Left lobe of liver (tissue), 2 donors: Measurements from ENCODE around the gene PIP5K1B. TPM values are rescaled to one million over a fixed set of nuclear protein-coding genes. Genes with fewer than 3 reads are reported as not detected.

Experiments used
- ATAC-seq: fragments of 200-7000 bp; cut with Tn5 transposase; one replicate; pipeline ENCODE4 v1.9.1; 2020; ENCODE audit warnings: mild to moderate bottlenecking, moderate library complexity
- DNase-seq: peaks from one replicate; pipeline ENCODE4 v3.0.0-alpha.2; 2020; ENCODE audit warnings: low spot score
- total RNA-seq: library from RNA; stranded (reverse); gene quantifications from one replicate; pipeline ENCODE4 v1.2.1, GENCODE V29; 2021
- donor health status: DM: no; HTN: no; CAD: no; lungs with moderate emphysema.
- donor health status: DM: no; HTN: yes; CAD: no.

Gene PIP5K1B
- total RNA-seq, 1 donor from 2014 or later, result 0.30 TPM

DNA sequence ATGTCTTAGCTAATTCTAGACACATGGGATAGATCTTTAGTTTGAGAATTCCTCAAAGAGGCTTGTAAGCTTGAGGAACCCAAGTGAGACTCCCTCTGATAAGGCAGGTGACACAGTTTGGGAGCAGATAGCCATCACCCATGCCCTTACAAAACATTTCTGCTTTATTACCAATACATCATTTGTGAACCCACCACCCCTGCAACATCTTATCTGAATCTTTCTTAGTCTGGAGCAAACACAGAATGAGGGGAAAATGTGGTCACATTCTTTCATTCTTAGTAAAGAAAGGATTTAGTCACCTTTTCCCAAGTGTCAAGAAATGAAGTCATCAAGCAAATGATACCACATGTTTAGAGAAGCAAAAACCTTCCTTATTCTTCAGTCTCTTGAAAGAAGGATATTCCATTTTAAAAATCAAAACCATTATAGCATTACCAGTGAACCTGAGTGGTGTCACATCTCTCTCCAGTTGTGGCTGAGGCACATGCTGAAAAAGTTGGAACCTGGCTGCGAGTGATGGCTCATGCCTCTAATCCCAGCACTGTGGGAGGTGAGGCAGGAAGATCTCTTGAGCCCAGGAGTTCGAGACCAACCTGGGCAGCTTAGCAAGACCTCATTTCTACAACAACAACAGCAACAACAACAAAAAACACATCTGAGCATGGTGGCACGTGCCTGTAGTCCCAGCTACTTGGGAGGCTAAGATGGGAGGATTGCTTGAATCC is 243.0 kb downstream of the PIP5K1B start:
- ATAC-seq, result no peak
- DNase-seq, result no peak

DNA sequence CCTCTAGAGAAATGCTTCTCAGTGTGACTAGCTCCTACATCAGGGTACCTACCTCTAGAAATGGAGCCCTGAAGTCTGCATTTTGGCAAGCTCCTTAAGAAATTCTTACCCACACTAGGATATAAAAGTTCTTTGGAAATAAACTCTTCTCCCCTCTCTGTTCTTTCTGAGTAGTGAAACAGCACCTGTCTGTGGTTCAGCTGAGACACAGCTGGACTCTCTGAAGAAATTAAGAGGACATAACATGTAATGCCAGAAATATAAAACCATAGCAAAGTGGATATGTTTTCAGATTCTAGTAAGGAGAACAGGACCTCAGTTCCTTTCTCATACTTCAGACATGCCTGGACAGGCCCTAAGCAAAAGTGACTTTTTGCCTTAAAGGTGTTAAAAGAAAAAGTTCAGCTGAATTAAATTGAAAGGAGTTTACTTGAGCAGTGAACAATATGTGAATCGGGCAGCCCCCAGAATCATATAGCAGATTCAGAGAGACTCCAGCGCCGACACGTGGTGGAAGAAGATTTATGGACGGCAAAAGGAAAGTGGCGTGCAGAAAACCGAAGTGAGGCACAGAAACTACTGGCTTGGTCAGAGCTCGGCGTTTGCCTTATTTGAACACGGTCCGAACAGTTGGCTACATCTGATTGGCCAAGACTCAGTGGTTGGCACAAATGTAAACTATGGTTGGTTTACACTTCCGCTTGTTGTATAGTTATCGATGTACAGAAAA is 244.4 kb downstream of the PIP5K1B start:
- DNase-seq (no peak), ATAC-seq (no peak)

DNA sequence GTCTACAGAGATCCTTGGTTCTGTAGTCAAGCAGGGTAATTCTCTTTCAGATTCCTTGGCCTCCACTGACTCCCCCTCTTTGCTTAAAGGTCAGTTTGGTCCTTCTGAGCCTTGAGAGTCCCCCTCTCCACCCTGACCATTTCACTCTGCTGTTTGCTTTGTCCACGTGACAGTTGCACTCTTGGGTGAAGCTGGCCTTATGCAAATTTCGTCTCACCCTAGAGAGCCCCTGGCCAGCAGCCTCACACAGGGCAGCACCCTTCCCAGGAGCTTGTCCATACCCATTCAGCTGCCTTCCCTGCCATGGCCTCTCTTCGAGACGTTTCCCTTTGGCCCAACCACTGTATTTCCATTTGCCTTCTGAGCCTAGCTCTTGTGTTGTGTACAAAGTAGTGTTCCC is 245.1 kb downstream of the PIP5K1B start:
- no peak for ATAC-seq

DNA sequence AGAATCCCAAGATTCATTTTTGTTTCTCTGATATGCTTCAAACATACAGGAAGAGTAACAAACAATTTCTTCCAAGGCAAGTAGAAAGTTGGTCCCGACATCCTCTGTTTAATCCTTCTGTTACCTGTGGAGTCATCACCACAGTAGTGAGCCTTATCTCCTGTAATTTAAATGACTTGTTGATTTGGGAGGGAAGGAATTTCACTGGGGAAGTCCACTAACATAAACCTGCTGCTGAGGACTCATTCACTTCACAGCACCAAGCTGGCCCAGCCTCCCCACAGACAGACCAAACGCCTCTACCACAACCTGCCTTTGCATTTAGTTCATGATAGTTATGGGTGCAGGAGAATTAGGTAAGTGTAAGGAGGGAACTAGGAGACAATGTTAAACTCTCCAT is 245.6 kb downstream of the PIP5K1B start:
- DNase-seq (no peak), ATAC-seq (no peak)

More for the DNA sequence above, 245.1 kb downstream of the PIP5K1B start:
- no peak for DNase-seq

DNA sequence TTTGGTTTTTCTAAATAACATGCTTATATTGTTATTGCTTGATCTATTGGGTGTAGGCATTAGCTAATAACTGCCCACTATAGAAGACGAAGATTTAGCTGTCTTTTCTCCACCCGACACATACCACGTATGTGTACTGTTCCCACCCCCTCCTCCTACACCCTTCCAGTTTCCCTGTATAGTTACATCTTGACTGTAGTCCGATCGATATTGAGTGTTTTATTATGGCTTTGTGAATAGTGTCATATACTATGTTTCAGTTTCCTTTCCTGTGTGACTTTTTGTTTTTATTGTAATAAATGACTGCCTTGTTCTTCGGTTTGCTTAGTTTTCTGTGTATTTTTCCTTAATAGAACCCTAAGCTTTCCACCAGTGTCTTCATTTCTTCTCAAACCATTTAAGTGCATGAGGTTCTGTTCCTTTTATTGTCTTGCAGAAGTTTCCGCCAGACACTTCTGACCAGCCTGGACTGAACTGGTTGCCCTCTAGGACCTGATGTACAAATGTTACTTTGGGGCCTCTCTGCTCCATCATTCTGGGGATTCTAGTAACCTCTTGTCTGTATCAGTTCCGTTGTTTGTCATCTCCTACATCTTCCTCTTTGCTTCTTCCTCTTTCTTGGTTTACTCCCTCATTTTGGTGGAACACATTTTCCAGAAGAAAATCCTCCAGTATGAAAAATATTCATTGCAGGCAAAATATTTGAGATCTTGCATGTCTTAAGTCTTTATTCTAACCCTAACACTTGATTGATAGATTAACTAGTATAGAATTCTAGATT is 247.0 kb downstream of the PIP5K1B start:
- DNase-seq (no peak), ATAC-seq (peak; percentile 29)

DNA sequence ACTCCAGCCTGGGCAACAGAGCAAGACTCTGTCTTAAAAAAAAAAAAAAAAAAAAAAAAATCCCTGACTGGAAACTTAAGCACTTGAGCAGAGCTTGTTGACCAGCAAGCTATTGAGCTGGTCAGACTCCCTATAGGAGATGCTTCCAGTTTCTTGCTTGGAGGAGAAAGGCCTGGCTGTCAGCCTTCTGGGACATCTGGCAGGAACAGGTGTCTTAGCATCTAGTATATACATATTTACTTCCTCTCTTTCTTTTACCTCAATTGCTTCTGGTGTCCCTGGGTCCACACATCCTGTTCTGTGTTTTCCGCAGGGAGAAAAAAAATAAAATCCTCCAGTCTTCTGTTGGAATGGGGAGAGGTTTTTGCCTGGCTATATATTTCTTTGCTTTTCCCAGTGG is 248.7 kb downstream of the PIP5K1B start:
- no peak for DNase-seq
- no peak for ATAC-seq

DNA sequence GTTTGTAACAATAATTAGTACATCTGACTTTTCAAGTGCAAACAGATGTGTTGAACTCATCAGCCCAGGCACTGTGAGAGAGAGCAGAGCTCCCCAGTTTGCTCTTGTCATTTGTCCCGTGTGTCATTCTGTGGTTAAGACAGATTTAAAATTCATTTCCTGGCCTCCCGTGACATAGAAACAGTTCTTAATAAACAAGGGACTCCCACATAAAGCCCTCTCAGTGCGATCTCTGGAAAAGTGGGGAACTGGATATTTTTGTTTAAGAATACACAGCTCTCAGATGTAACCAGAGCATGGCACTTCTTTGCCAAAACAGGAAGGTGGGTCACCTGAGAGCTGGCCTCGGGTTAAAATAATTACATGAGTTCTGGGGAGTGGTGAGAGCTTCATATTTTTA is 250.3 kb downstream of the PIP5K1B start:
- DNase-seq (no peak), ATAC-seq (no peak)

DNA sequence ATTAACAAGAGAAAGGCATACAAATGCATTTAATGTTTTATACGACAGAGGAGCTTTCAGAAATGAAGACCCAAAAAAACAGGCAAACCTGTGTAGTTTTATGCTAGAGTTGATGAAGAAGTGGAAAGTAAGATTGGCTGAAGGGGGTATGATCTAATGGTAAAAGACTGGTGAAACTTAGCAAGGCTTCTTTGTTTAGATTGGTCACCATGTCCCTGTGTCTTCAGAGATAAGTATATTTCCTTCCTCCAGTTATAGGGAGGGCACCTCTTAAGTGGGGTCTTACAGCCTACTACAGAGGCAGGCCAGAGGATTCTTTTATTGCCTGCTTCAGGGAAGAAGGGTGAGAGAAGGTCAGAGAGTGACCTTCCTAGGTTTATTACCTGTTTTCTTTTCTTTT is 252.4 kb downstream of the PIP5K1B start:
- DNase-seq (no peak), ATAC-seq (no peak)

DNA sequence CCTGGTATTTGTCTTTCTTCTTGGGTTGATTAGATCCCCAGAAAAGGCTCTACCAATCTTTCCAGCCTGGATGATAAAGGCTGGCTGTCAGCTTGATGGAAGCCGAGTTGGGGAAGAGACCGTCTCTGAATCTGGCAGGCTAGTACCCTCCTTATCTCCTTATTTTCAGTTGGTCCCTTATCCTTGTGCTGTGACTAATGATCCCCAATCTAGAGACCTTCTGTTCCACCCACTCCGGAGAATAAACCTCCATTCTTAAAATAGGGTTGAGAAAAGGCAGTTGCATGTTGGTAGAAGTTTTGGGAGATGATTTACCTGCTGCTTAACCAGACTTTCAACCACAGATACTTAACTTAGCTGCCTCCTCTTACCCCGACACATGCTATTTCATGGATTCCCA is 256.5 kb downstream of the PIP5K1B start:
- DNase-seq (no peak), ATAC-seq (no peak)

DNA sequence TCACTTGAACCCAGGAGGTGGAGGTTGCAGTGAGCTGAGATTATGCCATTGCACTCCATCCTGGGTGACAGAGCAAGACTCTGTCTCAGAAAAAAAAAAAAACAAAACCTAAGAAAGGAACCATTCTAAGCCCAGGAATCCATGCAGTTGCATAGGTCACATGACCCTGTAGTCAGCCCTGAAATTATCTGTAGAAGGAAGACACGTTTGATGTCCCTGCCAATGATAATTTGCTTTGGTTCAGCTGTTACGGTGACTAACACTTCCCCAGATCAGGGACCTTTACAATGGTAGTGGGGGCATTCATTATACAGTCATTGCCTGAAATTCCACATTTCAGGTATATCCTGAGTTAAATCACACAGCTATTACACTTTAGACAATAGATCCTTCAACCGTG is 258.4 kb downstream of the PIP5K1B start:
- DNase-seq (no peak), ATAC-seq (no peak)

DNA sequence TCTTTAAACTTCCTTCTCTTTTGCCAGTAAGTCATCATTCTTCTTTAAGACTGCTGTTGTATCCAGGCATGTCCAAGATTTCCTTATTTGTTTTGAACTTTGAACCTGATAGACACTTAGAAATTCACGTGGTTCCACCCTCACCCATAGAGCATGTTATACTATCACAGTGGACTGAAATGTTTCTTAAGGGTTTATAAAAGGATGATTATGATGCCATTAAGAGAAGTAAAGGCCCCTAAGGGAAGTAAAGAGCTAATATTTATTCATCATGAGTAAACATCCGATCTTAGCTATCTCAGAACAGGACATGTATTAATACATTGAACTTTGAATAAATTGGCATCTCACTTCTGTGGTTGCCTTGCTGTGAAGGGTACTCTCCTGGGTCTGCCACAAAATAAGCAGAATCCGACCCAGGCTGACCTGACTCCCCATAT is 259.1 kb downstream of the PIP5K1B start:
- DNase-seq, result no peak
- no peak for ATAC-seq

DNA sequence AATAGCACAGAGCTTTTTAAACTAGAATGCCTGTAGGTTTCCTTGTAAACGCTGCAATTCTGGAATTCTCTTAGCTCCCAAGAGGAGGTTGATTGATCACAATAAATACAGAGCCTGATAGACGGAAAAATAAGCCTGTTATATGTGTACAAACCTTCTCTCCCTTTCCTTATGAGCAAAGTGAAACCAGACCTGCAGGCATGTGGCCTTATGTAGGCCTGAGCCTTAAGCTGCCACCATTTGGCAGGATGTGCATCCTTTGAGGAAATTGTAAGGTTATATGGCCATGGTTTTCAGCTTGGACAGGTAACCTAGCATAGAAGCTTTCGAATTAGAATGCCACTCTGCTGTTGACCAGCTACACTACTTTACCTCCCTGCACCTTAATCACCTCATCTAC is 259.7 kb downstream of the PIP5K1B start:
- DNase-seq, result no peak
- no peak for ATAC-seq

DNA sequence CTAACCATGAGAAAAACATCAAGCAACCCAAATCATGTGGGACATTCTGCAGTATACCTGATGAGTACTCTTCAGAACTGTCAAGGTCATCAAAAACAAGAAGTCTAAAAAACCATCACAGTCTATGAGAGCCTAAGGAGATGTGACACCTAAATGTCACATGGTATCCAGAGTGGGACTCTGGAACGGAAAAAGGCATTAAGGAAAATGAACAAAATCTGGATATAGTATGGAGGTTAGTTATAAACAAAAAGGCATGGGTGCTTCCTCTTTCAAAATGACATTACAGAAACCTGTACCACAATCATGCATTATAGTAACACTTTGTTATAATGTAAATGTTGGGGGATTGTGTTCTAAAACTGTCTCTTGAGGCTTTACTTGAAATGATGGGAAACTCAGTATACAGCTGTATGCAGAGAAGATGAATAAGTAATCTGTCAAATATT is 261.5 kb downstream of the PIP5K1B start:
- ATAC-seq (no peak), DNase-seq (no peak)

DNA sequence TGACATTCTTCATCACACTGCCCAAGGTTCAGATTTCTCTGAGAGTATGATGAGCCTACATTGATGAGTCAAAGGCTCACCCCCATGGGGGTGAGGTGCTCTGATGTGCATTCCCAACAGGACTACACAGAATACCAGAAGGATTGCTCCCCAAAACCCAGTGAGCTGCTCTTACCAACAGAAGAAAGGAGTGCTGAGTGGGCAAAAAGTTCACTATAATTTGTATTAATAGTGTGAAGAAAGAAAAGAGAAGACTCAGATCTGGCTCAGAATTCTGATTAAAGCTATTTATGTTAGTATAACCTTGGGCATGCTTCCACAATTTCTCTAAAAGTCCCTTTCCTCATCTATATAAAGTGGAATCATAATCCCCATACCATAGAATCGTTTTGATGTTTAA is 262.8 kb downstream of the PIP5K1B start:
- DNase-seq (no peak), ATAC-seq (no peak)

DNA sequence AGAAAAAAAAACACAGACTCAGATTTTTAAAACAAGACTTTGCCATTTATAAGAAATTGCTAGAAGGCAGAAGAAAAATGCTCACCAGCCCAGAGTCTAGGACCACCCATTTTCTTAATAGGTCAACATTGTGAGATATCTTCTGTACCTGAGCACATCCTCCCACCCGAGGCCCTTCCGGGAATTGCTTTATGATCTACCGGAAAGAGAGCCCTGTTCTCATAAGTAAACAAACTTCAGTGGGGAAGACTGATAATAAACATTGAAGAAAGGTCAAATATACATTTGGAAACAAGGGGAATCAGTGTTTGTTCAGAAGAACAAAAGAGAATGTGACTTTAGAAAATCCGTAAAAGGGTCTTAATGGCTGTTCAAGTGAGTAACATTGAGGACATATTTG is 264.5 kb downstream of the PIP5K1B start:
- ATAC-seq, result no peak
- DNase-seq, result no peak

DNA sequence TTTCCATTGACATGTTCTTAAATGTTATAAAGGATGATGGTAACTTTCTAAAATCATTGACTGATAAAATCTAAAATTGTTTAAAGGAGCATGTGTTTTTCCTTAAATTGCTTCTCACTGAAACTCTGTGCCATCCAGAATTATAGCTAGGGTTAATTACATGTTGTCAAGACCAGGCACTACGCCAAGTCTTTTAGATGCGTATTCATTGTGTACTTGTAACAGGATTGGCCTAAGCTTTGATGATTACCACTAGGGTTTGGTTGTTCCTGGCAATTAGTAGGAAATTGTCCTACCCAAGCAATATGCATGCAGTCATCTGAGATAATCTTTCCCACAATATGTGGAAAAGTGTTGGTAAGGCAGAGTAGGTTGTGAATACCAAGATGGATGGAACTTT is 265.1 kb downstream of the PIP5K1B start:
- DNase-seq (no peak), ATAC-seq (no peak)

DNA sequence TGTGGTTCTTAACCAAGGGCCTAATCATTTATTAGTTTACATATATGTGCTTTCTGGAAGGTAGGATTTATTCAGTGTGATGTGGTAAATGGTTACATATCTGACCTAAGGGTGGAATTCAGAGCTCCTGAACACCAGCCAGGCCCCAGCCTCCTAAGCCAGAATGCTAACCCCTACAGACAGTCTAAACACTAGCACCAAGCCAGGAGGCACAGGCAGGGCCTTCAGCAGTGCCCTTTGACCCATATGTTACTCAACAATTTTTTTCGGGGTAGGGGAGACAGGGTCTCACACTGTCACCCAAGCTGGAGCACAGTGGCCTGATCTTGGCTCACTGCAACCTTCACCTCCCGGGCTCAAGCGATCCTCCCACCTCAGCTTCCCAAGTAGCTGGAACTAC is 268.6 kb downstream of the PIP5K1B start:
- ATAC-seq, result no peak
- no peak for DNase-seq

DNA sequence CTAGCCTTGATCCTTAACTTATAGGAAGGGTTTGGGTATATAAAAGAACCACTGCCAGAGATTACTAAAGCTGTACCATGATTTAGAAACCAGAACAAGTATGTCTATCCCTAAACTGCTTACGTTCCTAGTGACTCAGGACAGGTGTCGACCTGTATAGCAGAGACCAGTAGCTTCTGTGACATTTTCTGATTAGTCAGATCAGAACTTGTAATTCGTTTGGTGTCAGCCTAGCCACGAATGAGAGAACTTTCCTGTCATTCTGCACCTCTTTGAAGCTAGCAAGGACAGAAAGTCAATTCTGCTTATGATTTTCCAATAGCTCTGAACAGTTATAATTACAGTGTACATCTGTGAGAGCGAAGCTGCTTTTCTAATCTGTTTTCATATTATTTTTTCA is 269.4 kb downstream of the PIP5K1B start:
- no peak for ATAC-seq
- DNase-seq, result no peak

DNA sequence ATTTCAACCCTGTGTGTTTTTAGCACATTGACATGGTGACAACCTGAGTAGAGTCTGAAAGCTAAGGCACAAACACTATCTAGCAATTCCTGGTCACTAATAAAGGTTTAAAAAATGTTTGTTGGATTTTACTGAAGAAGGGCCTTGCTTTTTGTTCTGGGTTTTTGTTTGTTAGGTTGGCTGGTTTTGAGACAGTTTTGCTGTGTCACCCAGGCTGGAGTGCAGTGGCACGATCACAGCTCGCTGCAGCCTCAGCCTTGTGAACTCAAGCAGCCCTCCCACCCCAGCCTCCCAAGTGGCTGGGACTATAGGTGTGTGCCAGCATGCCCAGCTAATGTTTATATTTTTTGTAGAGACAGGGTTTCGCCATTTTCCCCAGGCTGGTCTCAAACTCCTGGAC is 269.9 kb downstream of the PIP5K1B start:
- ATAC-seq, result no peak

DNA sequence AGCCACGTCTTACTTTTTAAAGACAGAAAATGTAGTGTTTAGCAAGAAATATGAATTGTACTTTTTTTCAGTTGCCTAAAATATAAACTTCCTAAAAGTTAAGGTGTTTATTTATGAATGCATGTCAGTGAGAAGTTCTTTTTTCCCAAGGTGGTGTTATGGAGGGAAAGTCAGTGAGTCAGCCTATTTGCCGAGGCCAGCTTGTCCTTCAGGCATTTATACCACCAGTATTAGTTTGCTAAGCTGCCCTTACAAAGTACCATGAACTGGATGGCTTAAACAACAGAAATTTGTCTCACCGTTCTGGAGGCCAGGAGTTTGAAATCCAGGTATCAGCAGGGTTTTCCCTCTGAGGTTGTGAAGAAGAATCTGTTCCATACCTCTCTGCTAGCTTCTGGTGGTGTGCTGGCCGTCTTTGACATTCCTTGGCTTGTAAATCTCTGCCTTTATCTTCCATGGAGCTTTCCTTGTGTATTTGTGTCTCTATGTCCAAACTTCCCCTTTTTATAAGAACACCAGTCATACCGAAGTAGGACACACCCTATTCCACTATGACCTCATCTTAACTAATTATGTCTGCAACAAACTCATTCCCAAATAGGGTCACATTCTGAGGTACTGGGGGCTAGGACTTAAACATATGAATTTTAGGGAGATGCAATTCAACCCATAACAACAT is 270.5 kb downstream of the PIP5K1B start:
- DNase-seq, result no peak
- peak; percentile 13 for ATAC-seq

More for the DNA sequence above, 269.9 kb downstream of the PIP5K1B start:
- DNase-seq, result no peak

DNA sequence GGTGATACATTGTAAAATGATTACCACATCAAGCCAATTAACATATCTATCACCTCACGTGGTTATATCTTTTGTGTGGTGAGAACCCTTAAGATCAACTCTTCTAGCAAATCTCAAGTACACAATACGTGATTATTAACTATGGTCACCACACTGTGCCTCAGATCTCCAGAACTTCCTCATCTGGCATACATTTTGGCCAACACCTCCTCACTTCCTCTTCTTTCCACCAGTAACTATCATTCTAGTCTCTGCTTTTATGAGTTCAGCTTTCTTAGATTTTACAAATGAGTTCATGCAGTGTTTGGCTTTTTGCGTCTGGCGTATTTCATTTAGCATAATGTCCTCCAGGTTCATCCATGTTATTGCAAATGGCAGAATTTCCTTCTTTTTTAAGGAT is 273.0 kb downstream of the PIP5K1B start:
- ATAC-seq (no peak), DNase-seq (no peak)
